ENCODE results near the gene SHE.

GRCh38 chr1:154465621-154466195 is 36.5 kb downstream of the SHE start:
- no peak for TF ChIP-seq CTCF (conservative IDR thresholded peaks at IDR 0.05; ENCODE audit: low read length)
- TF ChIP-seq EZH2phosphoT487 (IDR thresholded peaks at IDR 0.05; ENCODE audit: borderline replicate concordance): no peak

Measured in Loucy (cell line).